Measurements from ENCODE around the gene MAPK9. TPM values are rescaled to one million over a fixed set of nuclear protein-coding genes. Genes with fewer than 3 reads are reported as not detected.

The MAPK9 gene
- polyA plus RNA-seq, 3 donors: 9.7 to 19.6 (median 16.2) TPM

- Histone ChIP-seq H3K79me2 (ENCODE audit: insufficient read depth, low read length) (no peaks in the 10 kb centered on the region), H3K9ac (ENCODE audit: insufficient read depth, low read length, poor library complexity, severe bottlenecking) (no peak overlapping the region), H2AFZ (ENCODE audit: insufficient read depth, low read depth, low read length, poor library complexity, severe bottlenecking) (no peak overlapping the region), H3K36me3 (replicated peaks in 1 of 2; ENCODE audit: control insufficient read depth in 1 of 2, insufficient read depth in 2 of 2, low read length in 2 of 2) (peaks cover 68 to 99% of the 10 kb centered on the region in 2 donors), H4K20me1 (ENCODE audit: insufficient read depth, low read length) (no peaks in the 10 kb centered on the region), H3K4me2 (replicated peaks; ENCODE audit: extremely low read depth, low read length, poor library complexity, severe bottlenecking) (no peak overlapping the region), H3K9me3 (replicated peaks in 1 of 2; ENCODE audit: control insufficient read depth in 1 of 2, insufficient read depth in 1 of 2, low read length in 2 of 2) (peaks cover 40 to 58% of the 10 kb centered on the region in 2 donors), H3K27me3 (ENCODE audit: control insufficient read depth in 2 of 2, insufficient read depth in 2 of 2, low read length in 2 of 2) (no peaks in the 10 kb centered on the region), H3K4me3 (replicated peaks in 1 of 3; ENCODE audit: low read depth in 2 of 3, low read length in 3 of 3) (no peak overlapping the region), H3K27ac (ENCODE audit: low read depth in 1 of 2, low read length in 2 of 2) (no peak overlapping the region), H3K4me1 (ENCODE audit: control insufficient read depth in 1 of 2, insufficient read depth in 2 of 2, low read length in 2 of 2) (no peaks in the 10 kb centered on the region)
- TF ChIP-seq, protein P1, sequence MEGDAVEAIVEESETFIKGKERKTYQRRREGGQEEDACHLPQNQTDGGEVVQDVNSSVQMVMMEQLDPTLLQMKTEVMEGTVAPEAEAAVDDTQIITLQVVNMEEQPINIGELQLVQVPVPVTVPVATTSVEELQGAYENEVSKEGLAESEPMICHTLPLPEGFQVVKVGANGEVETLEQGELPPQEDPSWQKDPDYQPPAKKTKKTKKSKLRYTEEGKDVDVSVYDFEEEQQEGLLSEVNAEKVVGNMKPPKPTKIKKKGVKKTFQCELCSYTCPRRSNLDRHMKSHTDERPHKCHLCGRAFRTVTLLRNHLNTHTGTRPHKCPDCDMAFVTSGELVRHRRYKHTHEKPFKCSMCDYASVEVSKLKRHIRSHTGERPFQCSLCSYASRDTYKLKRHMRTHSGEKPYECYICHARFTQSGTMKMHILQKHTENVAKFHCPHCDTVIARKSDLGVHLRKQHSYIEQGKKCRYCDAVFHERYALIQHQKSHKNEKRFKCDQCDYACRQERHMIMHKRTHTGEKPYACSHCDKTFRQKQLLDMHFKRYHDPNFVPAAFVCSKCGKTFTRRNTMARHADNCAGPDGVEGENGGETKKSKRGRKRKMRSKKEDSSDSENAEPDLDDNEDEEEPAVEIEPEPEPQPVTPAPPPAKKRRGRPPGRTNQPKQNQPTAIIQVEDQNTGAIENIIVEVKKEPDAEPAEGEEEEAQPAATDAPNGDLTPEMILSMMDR (IDR thresholded peaks at IDR 0.05): no peak
- intact Hi-C loops (cut with micrococcal nuclease): no loop called here
- no peak overlapping the region for H3K27ac Mint-ChIP-seq
- peaks cover 22 to 66% (median 43%) of the 10 kb centered on the region in 7 donors for H3K9me3 Mint-ChIP-seq
- H3K27me3 Mint-ChIP-seq (ENCODE audit: low read depth in 3 of 3): peaks cover 0 to 3% (median 0%) of the 10 kb centered on the region in 3 donors
- no peaks in the 10 kb centered on the region for H3K4me1 Mint-ChIP-seq
- no peak overlapping the region for H3K4me3 Mint-ChIP-seq
- no peak for DNase-seq
- peaks cover 92 to 98% of the 10 kb centered on the region in 2 donors for H3K36me3 Mint-ChIP-seq
- 100% methylated on average over 1 of the region's 2 CpGs for WGBS (ENCODE audit: insufficient coverage)
Measured at GRCh38 chr5:180238631-180239030, 53.3 kb downstream of the MAPK9 start.

- H3K9me3 Mint-ChIP-seq: peaks cover 22 to 53% (median 35%) of the 10 kb centered on the region in 7 donors
Measured at GRCh38 chr5:180235846-180236245, 56.0 kb downstream of the MAPK9 start.

More at GRCh38 chr5:180235846-180236245, 56.0 kb downstream of the MAPK9 start:
- Histone ChIP-seq H3K27me3 (ENCODE audit: control insufficient read depth in 2 of 2, insufficient read depth in 2 of 2, low read length in 2 of 2) (no peaks in the 10 kb centered on the region), H4K20me1 (ENCODE audit: insufficient read depth, low read length) (no peaks in the 10 kb centered on the region), H3K9me3 (replicated peaks in 1 of 2; ENCODE audit: control insufficient read depth in 1 of 2, insufficient read depth in 1 of 2, low read length in 2 of 2) (peaks cover 34 to 37% of the 10 kb centered on the region in 2 donors), H3K4me3 (replicated peaks in 1 of 3; ENCODE audit: low read depth in 2 of 3, low read length in 3 of 3) (no peak overlapping the region), H2AFZ (ENCODE audit: insufficient read depth, low read depth, low read length, poor library complexity, severe bottlenecking) (no peak overlapping the region), H3K4me2 (replicated peaks; ENCODE audit: extremely low read depth, low read length, poor library complexity, severe bottlenecking) (no peak overlapping the region), H3K9ac (ENCODE audit: insufficient read depth, low read length, poor library complexity, severe bottlenecking) (no peak overlapping the region), H3K4me1 (ENCODE audit: control insufficient read depth in 1 of 2, insufficient read depth in 2 of 2, low read length in 2 of 2) (no peaks in the 10 kb centered on the region), H3K27ac (ENCODE audit: low read depth in 1 of 2, low read length in 2 of 2) (no peak overlapping the region), H3K79me2 (ENCODE audit: insufficient read depth, low read length) (no peaks in the 10 kb centered on the region), H3K36me3 (replicated peaks in 1 of 2; ENCODE audit: control insufficient read depth in 1 of 2, insufficient read depth in 2 of 2, low read length in 2 of 2) (peaks cover 47 to 94% of the 10 kb centered on the region in 2 donors)
- TF ChIP-seq, protein P1 (IDR thresholded peaks at IDR 0.05): no peak
- Mint-ChIP-seq H3K36me3 (peaks cover 80 to 93% of the 10 kb centered on the region in 2 donors), H3K27me3 (ENCODE audit: low read depth in 3 of 3) (no peaks in the 10 kb centered on the region), H3K4me1 (no peaks in the 10 kb centered on the region), H3K4me3 (no peak overlapping the region), H3K27ac (no peak overlapping the region)
- no peak for DNase-seq
- WGBS (ENCODE audit: insufficient coverage): 100% methylated on average over 1 of the region's 1 CpG
- intact Hi-C loops (cut with micrococcal nuclease): no loop called here

Data from CD14-positive monocyte (primary cell).